HEK293 (cell line): ENCODE measurements around the gene ANKRD50.

Source experiments
- CTCF ChIA-PET: fragments of 350-600 bp; formaldehyde crosslinking; extraction: SDS; loops from one replicate; lab custom pipeline; 2021; ENCODE audit warnings: antibody characterized with exemption; lab: Yijun Ruan, JAX
- POLR2A ChIA-PET: fragments of 300-600 bp; formaldehyde crosslinking; extraction: SDS; loops from one replicate; lab custom pipeline; 2020; ENCODE audit warnings: antibody characterized with exemption, inconsistent platforms; lab: Yijun Ruan, JAX
- H3K27ac ChIP-seq: fragments of 200-500 bp; sonication (Bioruptor generic); 2 replicates; pipeline ENCODE4 v1.5.1; 2014; ENCODE audit warnings: low read depth, low read length, control low read depth, inconsistent platforms; ENCODE audit errors: extremely low read depth
- H3K36me3 ChIP-seq, 2 experiments: fragments of 200-500 bp in 1 of 2; sonication (Bioruptor generic) in 1 of 2; 1 replicate in 1 of 2; 2 replicates in 1 of 2; pipeline ENCODE4 v1.5.1; 2014 to 2017; ENCODE audit warnings: inconsistent platforms in 2 of 2, low read length in 2 of 2; ENCODE audit not compliant: control insufficient read depth in 2 of 2, insufficient read depth in 1 of 2
- H3K4me1 ChIP-seq: fragments of 200-500 bp; sonication (Bioruptor generic); 2 replicates; pipeline ENCODE4 v1.5.1; 2014; ENCODE audit warnings: mild to moderate bottlenecking, low read length, inconsistent platforms; ENCODE audit not compliant: control insufficient read depth, insufficient read depth
- H3K4me3 ChIP-seq: 2 replicates; pipeline ENCODE4 v1.5.1; 2011; ENCODE audit warnings: low read depth, mild to moderate bottlenecking, control low read depth, low read length, moderate library complexity
- H3K9me3 ChIP-seq: fragments of 200-500 bp; sonication (Bioruptor generic); 2 replicates; pipeline ENCODE4 v1.5.1; 2014; ENCODE audit warnings: low read depth, low read length, inconsistent platforms; ENCODE audit not compliant: control insufficient read depth, insufficient read depth
- GFI1B ChIP-seq: fragments of 450-650 bp; formaldehyde crosslinking; IDR thresholded peaks from 2 replicates; pipeline ENCODE4 v1.5.1; 2016; ENCODE audit warnings: missing biosample characterization, missing genetic modification characterization
- HOXA7 ChIP-seq: sonication (generic); formaldehyde crosslinking; IDR thresholded peaks from 2 replicates; pipeline ENCODE4 v1.8.1; 2022; ENCODE audit warnings: missing genetic modification reagents, borderline replicate concordance
- OVOL3 ChIP-seq: fragments of 450-650 bp; formaldehyde crosslinking; IDR thresholded peaks from 2 replicates; pipeline ENCODE4 v1.5.1; 2016; ENCODE audit warnings: missing biosample characterization, missing genetic modification characterization
- ZNF132 ChIP-seq: fragments of 450-650 bp; formaldehyde crosslinking; IDR thresholded peaks from 2 replicates; pipeline ENCODE4 v1.5.1; 2017; ENCODE audit warnings: missing biosample characterization, missing genetic modification characterization, borderline replicate concordance
- ZNF16 ChIP-seq: fragments of 450-650 bp; formaldehyde crosslinking; IDR thresholded peaks from 2 replicates; pipeline ENCODE4 v1.5.1; 2016; ENCODE audit warnings: low read depth, missing biosample characterization, missing genetic modification characterization
- ZNF169 ChIP-seq: fragments of 450-650 bp; formaldehyde crosslinking; IDR thresholded peaks from 2 replicates; pipeline ENCODE4 v1.5.1; 2016; ENCODE audit warnings: missing biosample characterization, missing genetic modification characterization
- ZNF214 ChIP-seq: fragments of 450-650 bp; formaldehyde crosslinking; IDR thresholded peaks from 2 replicates; pipeline ENCODE4 v1.5.1; 2017; ENCODE audit warnings: missing biosample characterization, mild to moderate bottlenecking, missing genetic modification characterization, borderline replicate concordance
- TF ChIP-seq, protein P1 (sequence below): fragments of 450-650 bp; formaldehyde crosslinking; IDR thresholded peaks from 2 replicates; pipeline ENCODE4 v1.5.1; 2016; ENCODE audit warnings: missing biosample characterization, missing genetic modification characterization, borderline replicate concordance
- TF ChIP-seq, protein P2 (sequence below): fragments of 450-650 bp; formaldehyde crosslinking; IDR thresholded peaks from 2 replicates; pipeline ENCODE4 v1.5.1; 2016; ENCODE audit warnings: missing biosample characterization, missing genetic modification characterization
- TF ChIP-seq, protein P3 (sequence below): fragments of 450-650 bp; formaldehyde crosslinking; IDR thresholded peaks from 2 replicates; pipeline ENCODE4 v1.5.1; 2016; ENCODE audit warnings: missing biosample characterization, missing genetic modification characterization, borderline replicate concordance
- TF ChIP-seq, protein P4 (sequence below): fragments of 450-650 bp; formaldehyde crosslinking; IDR thresholded peaks from 2 replicates; pipeline ENCODE4 v1.5.0; 2017; ENCODE audit warnings: missing biosample characterization, missing genetic modification characterization, borderline replicate concordance
- TF ChIP-seq, protein P5 (sequence below): fragments of 450-650 bp; formaldehyde crosslinking; IDR thresholded peaks from 2 replicates; pipeline ENCODE4 v1.5.1; 2016; ENCODE audit warnings: missing biosample characterization, missing genetic modification characterization
- TF ChIP-seq, protein P6 (sequence below): fragments of 450-650 bp; formaldehyde crosslinking; IDR thresholded peaks from 2 replicates; pipeline ENCODE4 v1.5.1; 2016; ENCODE audit warnings: missing biosample characterization, missing genetic modification characterization, low read depth

ANKRD50 gene

DNA sequence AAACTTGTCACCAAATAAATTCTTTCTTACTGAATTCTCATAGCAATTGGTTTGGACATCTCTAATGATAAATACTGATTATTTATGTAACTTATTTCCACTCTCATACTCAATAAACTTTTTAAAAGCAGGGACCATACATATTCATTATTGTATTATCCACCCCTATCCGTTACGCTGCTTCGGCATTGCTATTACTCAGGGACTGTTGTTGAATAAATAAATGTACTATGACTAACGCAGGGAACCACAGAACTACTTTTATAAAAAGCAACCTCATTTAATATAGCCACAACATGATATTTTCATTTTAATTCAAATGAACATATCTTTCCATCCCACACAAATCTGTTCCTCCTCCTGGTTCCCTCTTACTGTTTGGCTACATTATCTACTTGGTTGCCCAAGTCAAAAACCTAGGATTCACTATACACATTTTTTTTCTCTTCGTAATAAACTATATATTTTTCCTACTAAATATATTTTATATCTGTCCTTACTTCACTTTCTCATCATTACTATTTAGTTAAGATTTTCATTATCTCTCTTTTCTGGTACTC is 14.9 kb upstream of the ANKRD50 start (continued):
- TF ChIP-seq, protein P1, sequence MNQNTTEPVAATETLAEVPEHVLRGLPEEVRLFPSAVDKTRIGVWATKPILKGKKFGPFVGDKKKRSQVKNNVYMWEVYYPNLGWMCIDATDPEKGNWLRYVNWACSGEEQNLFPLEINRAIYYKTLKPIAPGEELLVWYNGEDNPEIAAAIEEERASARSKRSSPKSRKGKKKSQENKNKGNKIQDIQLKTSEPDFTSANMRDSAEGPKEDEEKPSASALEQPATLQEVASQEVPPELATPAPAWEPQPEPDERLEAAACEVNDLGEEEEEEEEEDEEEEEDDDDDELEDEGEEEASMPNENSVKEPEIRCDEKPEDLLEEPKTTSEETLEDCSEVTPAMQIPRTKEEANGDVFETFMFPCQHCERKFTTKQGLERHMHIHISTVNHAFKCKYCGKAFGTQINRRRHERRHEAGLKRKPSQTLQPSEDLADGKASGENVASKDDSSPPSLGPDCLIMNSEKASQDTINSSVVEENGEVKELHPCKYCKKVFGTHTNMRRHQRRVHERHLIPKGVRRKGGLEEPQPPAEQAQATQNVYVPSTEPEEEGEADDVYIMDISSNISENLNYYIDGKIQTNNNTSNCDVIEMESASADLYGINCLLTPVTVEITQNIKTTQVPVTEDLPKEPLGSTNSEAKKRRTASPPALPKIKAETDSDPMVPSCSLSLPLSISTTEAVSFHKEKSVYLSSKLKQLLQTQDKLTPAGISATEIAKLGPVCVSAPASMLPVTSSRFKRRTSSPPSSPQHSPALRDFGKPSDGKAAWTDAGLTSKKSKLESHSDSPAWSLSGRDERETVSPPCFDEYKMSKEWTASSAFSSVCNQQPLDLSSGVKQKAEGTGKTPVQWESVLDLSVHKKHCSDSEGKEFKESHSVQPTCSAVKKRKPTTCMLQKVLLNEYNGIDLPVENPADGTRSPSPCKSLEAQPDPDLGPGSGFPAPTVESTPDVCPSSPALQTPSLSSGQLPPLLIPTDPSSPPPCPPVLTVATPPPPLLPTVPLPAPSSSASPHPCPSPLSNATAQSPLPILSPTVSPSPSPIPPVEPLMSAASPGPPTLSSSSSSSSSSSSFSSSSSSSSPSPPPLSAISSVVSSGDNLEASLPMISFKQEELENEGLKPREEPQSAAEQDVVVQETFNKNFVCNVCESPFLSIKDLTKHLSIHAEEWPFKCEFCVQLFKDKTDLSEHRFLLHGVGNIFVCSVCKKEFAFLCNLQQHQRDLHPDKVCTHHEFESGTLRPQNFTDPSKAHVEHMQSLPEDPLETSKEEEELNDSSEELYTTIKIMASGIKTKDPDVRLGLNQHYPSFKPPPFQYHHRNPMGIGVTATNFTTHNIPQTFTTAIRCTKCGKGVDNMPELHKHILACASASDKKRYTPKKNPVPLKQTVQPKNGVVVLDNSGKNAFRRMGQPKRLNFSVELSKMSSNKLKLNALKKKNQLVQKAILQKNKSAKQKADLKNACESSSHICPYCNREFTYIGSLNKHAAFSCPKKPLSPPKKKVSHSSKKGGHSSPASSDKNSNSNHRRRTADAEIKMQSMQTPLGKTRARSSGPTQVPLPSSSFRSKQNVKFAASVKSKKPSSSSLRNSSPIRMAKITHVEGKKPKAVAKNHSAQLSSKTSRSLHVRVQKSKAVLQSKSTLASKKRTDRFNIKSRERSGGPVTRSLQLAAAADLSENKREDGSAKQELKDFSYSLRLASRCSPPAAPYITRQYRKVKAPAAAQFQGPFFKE (tag by site-specific recombination), result no peak
- TF ChIP-seq, protein P2, sequence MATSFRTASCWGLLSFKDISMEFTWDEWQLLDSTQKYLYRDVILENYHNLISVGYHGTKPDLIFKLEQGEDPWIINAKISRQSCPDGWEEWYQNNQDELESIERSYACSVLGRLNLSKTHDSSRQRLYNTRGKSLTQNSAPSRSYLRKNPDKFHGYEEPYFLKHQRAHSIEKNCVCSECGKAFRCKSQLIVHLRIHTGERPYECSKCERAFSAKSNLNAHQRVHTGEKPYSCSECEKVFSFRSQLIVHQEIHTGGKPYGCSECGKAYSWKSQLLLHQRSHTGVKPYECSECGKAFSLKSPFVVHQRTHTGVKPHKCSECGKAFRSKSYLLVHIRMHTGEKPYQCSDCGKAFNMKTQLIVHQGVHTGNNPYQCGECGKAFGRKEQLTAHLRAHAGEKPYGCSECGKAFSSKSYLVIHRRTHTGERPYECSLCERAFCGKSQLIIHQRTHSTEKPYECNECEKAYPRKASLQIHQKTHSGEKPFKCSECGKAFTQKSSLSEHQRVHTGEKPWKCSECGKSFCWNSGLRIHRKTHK, result no peak
- no peak for TF ChIP-seq ZNF16 (tag by site-specific recombination)
- no peak for TF ChIP-seq GFI1B (tag by site-specific recombination)
- TF ChIP-seq, all 188 proteins: peak for 0

DNA sequence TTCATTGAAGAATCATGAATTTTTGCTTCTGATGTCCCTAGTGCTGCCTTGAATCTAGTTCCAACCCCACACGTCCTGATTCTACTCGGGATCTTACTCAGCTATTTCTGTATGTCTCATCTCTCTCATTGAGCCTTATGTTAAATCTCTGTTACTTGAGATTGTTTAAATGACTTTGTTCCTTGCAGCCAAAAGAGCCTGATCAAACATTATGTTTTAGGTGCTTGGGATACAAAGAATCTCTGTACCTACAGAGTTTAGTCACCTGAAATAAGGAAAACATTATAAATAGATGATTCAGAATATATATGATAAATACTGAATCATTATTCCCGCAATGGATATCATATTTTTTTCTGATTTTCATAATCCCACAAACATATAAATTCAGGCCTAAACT is 13.7 kb upstream of the ANKRD50 start:
- Histone ChIP-seq H3K4me1 (no peaks in the 10 kb centered on the region), H3K9me3 (no peaks in the 10 kb centered on the region), H3K27ac (no peak overlapping the region), H3K36me3 (no peaks in the 10 kb centered on the region), H3K4me3 (no peak overlapping the region)
- TF ChIP-seq ZNF132 (tag by site-specific recombination) (no peak), OVOL3 (tag by site-specific recombination) (no peak)
- POLR2A ChIA-PET, result no interaction called here
- CTCF ChIA-PET, result no interaction called here

DNA sequence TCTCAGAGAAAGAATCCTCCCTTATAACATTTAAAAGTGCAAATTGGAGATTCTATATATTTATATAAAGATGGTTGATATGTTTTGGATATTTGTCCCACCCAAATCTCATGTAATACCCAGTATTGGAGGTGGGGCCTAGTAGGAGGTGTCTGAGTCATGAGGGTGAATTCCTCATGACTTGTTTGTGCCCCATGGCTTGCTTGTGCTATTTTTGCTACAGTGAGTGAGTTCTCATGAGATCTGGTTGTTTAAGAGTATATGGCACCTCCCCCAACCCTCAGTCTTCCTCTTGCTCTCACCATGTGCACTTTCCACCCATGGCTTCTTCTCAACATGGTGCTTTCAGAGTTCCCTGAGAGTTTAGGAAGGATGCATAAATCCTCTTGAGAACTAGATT is 9.5 kb upstream of the ANKRD50 start:
- ChIA-PET CTCF (no interaction called here), POLR2A (no interaction called here)
- Histone ChIP-seq H3K27ac (no peak overlapping the region), H3K36me3 (no peaks in the 10 kb centered on the region), H3K4me3 (no peak overlapping the region), H3K9me3 (no peaks in the 10 kb centered on the region), H3K4me1 (no peaks in the 10 kb centered on the region)
- TF ChIP-seq, protein P3, sequence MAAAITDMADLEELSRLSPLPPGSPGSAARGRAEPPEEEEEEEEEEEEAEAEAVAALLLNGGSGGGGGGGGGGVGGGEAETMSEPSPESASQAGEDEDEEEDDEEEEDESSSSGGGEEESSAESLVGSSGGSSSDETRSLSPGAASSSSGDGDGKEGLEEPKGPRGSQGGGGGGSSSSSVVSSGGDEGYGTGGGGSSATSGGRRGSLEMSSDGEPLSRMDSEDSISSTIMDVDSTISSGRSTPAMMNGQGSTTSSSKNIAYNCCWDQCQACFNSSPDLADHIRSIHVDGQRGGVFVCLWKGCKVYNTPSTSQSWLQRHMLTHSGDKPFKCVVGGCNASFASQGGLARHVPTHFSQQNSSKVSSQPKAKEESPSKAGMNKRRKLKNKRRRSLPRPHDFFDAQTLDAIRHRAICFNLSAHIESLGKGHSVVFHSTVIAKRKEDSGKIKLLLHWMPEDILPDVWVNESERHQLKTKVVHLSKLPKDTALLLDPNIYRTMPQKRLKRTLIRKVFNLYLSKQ, result no peak
- no peak for TF ChIP-seq ZNF214 (tag by site-specific recombination)
- TF ChIP-seq ZNF169, result no peak

DNA sequence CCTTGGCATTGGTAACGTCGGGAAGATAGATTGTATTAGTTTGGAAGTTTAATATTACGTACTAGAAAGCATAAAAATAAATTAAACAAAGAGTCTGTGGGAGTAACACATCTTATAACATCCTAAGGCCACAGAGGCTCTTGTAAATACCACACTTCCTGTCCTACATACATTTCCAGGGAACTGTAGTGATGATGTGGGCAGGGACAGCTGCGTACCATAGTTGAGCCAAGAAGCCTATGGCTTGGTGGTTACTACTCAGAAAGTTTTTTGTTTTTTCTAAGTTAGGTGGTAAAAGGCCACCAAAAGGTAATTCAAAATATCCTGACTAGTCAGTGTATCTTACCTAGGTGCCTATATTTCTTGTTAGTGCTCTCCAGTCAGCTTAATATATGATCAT is 4.6 kb upstream of the ANKRD50 start:
- H3K4me3 ChIP-seq, result no peak overlapping the region
- no peak overlapping the region for H3K27ac ChIP-seq
- no peaks in the 10 kb centered on the region for H3K9me3 ChIP-seq
- ChIA-PET CTCF (interaction anchor here (0.7 kb wide), 1 partner anchor 528 kb away, joined by 4 read pairs; no protein-coding TSS in a partner anchor), POLR2A (no interaction called here)
- H3K36me3 ChIP-seq, result no peaks in the 10 kb centered on the region
- H3K4me1 ChIP-seq, result no peaks in the 10 kb centered on the region
- TF ChIP-seq, protein P4, sequence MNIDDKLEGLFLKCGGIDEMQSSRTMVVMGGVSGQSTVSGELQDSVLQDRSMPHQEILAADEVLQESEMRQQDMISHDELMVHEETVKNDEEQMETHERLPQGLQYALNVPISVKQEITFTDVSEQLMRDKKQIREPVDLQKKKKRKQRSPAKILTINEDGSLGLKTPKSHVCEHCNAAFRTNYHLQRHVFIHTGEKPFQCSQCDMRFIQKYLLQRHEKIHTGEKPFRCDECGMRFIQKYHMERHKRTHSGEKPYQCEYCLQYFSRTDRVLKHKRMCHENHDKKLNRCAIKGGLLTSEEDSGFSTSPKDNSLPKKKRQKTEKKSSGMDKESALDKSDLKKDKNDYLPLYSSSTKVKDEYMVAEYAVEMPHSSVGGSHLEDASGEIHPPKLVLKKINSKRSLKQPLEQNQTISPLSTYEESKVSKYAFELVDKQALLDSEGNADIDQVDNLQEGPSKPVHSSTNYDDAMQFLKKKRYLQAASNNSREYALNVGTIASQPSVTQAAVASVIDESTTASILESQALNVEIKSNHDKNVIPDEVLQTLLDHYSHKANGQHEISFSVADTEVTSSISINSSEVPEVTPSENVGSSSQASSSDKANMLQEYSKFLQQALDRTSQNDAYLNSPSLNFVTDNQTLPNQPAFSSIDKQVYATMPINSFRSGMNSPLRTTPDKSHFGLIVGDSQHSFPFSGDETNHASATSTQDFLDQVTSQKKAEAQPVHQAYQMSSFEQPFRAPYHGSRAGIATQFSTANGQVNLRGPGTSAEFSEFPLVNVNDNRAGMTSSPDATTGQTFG (tag by site-specific recombination), result no peak
- TF ChIP-seq, protein P5, sequence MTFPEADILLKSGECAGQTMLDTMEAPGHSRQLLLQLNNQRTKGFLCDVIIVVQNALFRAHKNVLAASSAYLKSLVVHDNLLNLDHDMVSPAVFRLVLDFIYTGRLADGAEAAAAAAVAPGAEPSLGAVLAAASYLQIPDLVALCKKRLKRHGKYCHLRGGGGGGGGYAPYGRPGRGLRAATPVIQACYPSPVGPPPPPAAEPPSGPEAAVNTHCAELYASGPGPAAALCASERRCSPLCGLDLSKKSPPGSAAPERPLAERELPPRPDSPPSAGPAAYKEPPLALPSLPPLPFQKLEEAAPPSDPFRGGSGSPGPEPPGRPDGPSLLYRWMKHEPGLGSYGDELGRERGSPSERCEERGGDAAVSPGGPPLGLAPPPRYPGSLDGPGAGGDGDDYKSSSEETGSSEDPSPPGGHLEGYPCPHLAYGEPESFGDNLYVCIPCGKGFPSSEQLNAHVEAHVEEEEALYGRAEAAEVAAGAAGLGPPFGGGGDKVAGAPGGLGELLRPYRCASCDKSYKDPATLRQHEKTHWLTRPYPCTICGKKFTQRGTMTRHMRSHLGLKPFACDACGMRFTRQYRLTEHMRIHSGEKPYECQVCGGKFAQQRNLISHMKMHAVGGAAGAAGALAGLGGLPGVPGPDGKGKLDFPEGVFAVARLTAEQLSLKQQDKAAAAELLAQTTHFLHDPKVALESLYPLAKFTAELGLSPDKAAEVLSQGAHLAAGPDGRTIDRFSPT (tag by site-specific recombination), result no peak
- TF ChIP-seq, protein P6, sequence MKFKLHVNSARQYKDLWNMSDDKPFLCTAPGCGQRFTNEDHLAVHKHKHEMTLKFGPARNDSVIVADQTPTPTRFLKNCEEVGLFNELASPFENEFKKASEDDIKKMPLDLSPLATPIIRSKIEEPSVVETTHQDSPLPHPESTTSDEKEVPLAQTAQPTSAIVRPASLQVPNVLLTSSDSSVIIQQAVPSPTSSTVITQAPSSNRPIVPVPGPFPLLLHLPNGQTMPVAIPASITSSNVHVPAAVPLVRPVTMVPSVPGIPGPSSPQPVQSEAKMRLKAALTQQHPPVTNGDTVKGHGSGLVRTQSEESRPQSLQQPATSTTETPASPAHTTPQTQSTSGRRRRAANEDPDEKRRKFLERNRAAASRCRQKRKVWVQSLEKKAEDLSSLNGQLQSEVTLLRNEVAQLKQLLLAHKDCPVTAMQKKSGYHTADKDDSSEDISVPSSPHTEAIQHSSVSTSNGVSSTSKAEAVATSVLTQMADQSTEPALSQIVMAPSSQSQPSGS (tag by site-specific recombination), result no peak
- no peak for TF ChIP-seq HOXA7 (CRISPR knock-in tag)
